SK-N-SH treated with all-trans-retinoic acid at 6 μM for 48 hours (cell line): ENCODE results near the gene RSPRY1.

ENCODE experiments used
- ATAC-seq: fragments of 200-7000 bp; cut with Tn5 transposase; 3 replicates; pipeline ENCODE4 v1.9.1; 2020; ENCODE audit warnings: mild to moderate bottlenecking, moderate library complexity
- BACH2 ChIP-seq: fragments of 250-450 bp; sonication (Bioruptor Pico); IDR thresholded peaks from 2 replicates; pipeline ENCODE4 v1.9.0; 2021; ENCODE audit warnings: mild to moderate bottlenecking, borderline replicate concordance
- CREB5 ChIP-seq: fragments of 250-450 bp; sonication (Bioruptor Pico); IDR thresholded peaks from 2 replicates; pipeline ENCODE4 v1.5.1; 2020; ENCODE audit warnings: low read depth, mild to moderate bottlenecking, moderate library complexity
- CSDC2 ChIP-seq: fragments of 250-450 bp; sonication (Bioruptor Pico); IDR thresholded peaks from 2 replicates; pipeline ENCODE4 v1.5.0; 2020; ENCODE audit warnings: mild to moderate bottlenecking, moderate library complexity
- CSRNP3 ChIP-seq: fragments of 250-450 bp; sonication (Bioruptor Pico); IDR thresholded peaks from 2 replicates; pipeline ENCODE4 v1.5.1; 2021; ENCODE audit warnings: mild to moderate bottlenecking, moderate library complexity
- ESRRG ChIP-seq: fragments of 250-450 bp; sonication (Bioruptor Pico); IDR thresholded peaks from 2 replicates; pipeline ENCODE4 v1.6.1; 2021; ENCODE audit warnings: mild to moderate bottlenecking
- GLIS3 ChIP-seq: fragments of 250-450 bp; sonication (Bioruptor Pico); IDR thresholded peaks from 2 replicates; pipeline ENCODE4 v1.5.0; 2020; ENCODE audit warnings: mild to moderate bottlenecking, moderate library complexity
- ISL1 ChIP-seq: fragments of 250-450 bp; sonication (Bioruptor Pico); IDR thresholded peaks from 2 replicates; pipeline ENCODE4 v2.1.2; 2022; ENCODE audit warnings: mild to moderate bottlenecking, moderate library complexity
- OSR1 ChIP-seq: fragments of 250-450 bp; sonication (Bioruptor Pico); IDR thresholded peaks from 2 replicates; pipeline ENCODE4 v1.8.0; 2022; ENCODE audit warnings: moderate library complexity, mild to moderate bottlenecking, inconsistent platforms
- PATZ1 ChIP-seq: fragments of 250-450 bp; sonication (Bioruptor Pico); IDR thresholded peaks from 2 replicates; pipeline ENCODE4 v1.8.0; 2020; ENCODE audit warnings: mild to moderate bottlenecking, moderate library complexity, borderline replicate concordance
- PPARA ChIP-seq: fragments of 250-450 bp; sonication (Bioruptor Pico); IDR thresholded peaks from 2 replicates; pipeline ENCODE4 v1.5.0; 2020; ENCODE audit warnings: mild to moderate bottlenecking, borderline replicate concordance
- RARB ChIP-seq: fragments of 250-450 bp; sonication (Bioruptor Pico); IDR thresholded peaks from 2 replicates; pipeline ENCODE4 v1.8.0; 2021; ENCODE audit warnings: mild to moderate bottlenecking, moderate library complexity
- SNAI2 ChIP-seq: fragments of 250-450 bp; sonication (Bioruptor Pico); IDR thresholded peaks from 2 replicates; pipeline ENCODE4 v1.5.0; 2020; ENCODE audit warnings: mild to moderate bottlenecking, moderate library complexity
- TCF4 ChIP-seq: fragments of 250-450 bp; sonication (Bioruptor Pico); IDR thresholded peaks from 2 replicates; pipeline ENCODE4 v1.8.0; 2021; ENCODE audit warnings: mild to moderate bottlenecking, moderate library complexity, borderline replicate concordance
- TOX ChIP-seq: fragments of 250-450 bp; sonication (Bioruptor Pico); IDR thresholded peaks from 2 replicates; pipeline ENCODE4 v1.8.0; 2021; ENCODE audit warnings: mild to moderate bottlenecking, moderate library complexity, borderline replicate concordance
- TSHZ2 ChIP-seq: fragments of 250-450 bp; sonication (Bioruptor Pico); IDR thresholded peaks from 2 replicates; pipeline ENCODE4 v1.5.0; 2020; ENCODE audit warnings: mild to moderate bottlenecking, moderate library complexity
- ZC3H10 ChIP-seq: fragments of 250-450 bp; sonication (Bioruptor Pico); IDR thresholded peaks from 2 replicates; pipeline ENCODE4 v1.5.1; 2021; ENCODE audit warnings: mild to moderate bottlenecking, moderate library complexity
- ZFP3 ChIP-seq: fragments of 250-450 bp; sonication (Bioruptor Pico); IDR thresholded peaks from 2 replicates; pipeline ENCODE4 v1.5.0; 2020; ENCODE audit warnings: mild to moderate bottlenecking, moderate library complexity
- ZFP30 ChIP-seq: fragments of 450-650 bp; formaldehyde crosslinking; IDR thresholded peaks from 2 replicates; pipeline ENCODE4 v1.5.0; 2022; ENCODE audit warnings: mild to moderate bottlenecking, moderate library complexity
- ZNF70 ChIP-seq: fragments of 450-650 bp; formaldehyde crosslinking; IDR thresholded peaks from 2 replicates; pipeline ENCODE4 v1.5.0; 2020; ENCODE audit warnings: mild to moderate bottlenecking, moderate library complexity
- ZNF8 ChIP-seq: fragments of 450-650 bp; formaldehyde crosslinking; IDR thresholded peaks from 2 replicates; pipeline ENCODE4 v1.5.0; 2020; ENCODE audit warnings: mild to moderate bottlenecking, moderate library complexity

RSPRY1 gene

GRCh38 chr16:57185945-57186871 lies at the start of gene RSPRY1, which contains the start of gene PSME3IP1:
Gene RSPRY1, plus strand, starts transcription at chr16:57186329. Its CDS starts 18,330 bp downstream, at chr16:57204659.
Gene PSME3IP1, minus strand, starts transcription at chr16:57186039. Its CDS starts 12,185 bp downstream, at chr16:57173854.
- TF ChIP-seq CSDC2 (CRISPR knock-in tag) (no peak), PPARA (CRISPR knock-in tag) (no peak), ZFP3 (CRISPR knock-in tag) (no peak)
- ATAC-seq: peak; percentile 96

GRCh38 chr16:57137043-57137442 lies 49.1 kb upstream of the RSPRY1 start:
- no peak for ATAC-seq
- TF ChIP-seq CREB5 (CRISPR knock-in tag): no peak
- no peak for TF ChIP-seq OSR1 (CRISPR knock-in tag)
- no peak for TF ChIP-seq RARB (CRISPR knock-in tag)
- TF ChIP-seq ZNF70: no peak
- TF ChIP-seq CSDC2 (CRISPR knock-in tag): no peak
- TF ChIP-seq ZC3H10 (CRISPR knock-in tag): no peak
- no peak for TF ChIP-seq GLIS3
- TF ChIP-seq SNAI2: no peak
- TF ChIP-seq, all 23 proteins: peak for 0

GRCh38 chr16:57137566-57138273 lies 48.4 kb upstream of the RSPRY1 start:
- TF ChIP-seq PATZ1 (CRISPR knock-in tag): no peak
- no peak for TF ChIP-seq ZFP3 (CRISPR knock-in tag)
- TF ChIP-seq ESRRG (CRISPR knock-in tag): no peak
- no peak for TF ChIP-seq TCF4 (CRISPR knock-in tag)
- no peak for TF ChIP-seq CREB5 (CRISPR knock-in tag)
- no peak for TF ChIP-seq TSHZ2 (CRISPR knock-in tag)
- no peak for TF ChIP-seq OSR1 (CRISPR knock-in tag)
- no peak for TF ChIP-seq ZNF8
- no peak for TF ChIP-seq RARB (CRISPR knock-in tag)
- no peak for TF ChIP-seq ZNF70
- no peak for TF ChIP-seq BACH2
- TF ChIP-seq CSRNP3: no peak
- TF ChIP-seq ZC3H10 (CRISPR knock-in tag): no peak
- no peak for TF ChIP-seq ISL1 (CRISPR knock-in tag)
- no peak for TF ChIP-seq PPARA (CRISPR knock-in tag)
- TF ChIP-seq TOX (CRISPR knock-in tag): no peak
- no peak for TF ChIP-seq ZFP30 (CRISPR knock-in tag)
- TF ChIP-seq, all 23 proteins: peak for 0
- ATAC-seq: no peak
